Loucy (cell line): Measurements from ENCODE around the gene MAP2K1.

Source experiments
- EZH2phosphoT487 ChIP-seq: fragments of 200-600 bp; IDR thresholded peaks from 2 replicates; pipeline ENCODE4 v1.6.1; 2018; ENCODE audit warnings: antibody characterized with exemption, mild to moderate bottlenecking, moderate library complexity, borderline replicate concordance
- TF ChIP-seq, protein P1 (sequence below): fragments of 200-600 bp; sonication (generic); conservative IDR thresholded peaks from 2 replicates; pipeline ENCODE4 v1.5.1; 2014; ENCODE audit warnings: mild to moderate bottlenecking, antibody characterized with exemption, low read length

DNA sequence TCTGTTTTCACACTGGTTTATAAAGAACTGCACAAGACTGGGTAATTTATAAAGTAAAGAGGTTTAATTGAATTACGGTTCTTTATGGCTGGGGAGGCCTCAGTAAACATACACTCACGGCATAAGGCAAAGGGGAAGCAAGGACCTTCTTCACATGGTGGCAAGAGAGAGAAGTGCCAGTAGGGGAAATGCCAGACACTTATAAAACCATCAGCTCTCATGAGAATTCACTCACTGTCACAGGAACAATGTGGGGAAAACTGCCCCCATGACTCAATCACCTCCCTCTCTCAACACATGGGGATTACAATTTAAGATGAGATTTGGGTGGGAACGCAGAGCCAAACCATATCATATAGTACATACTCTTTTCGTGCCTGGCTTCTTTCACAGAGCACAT, 42.4 kb downstream of the MAP2K1 start:
- TF ChIP-seq, protein P1, sequence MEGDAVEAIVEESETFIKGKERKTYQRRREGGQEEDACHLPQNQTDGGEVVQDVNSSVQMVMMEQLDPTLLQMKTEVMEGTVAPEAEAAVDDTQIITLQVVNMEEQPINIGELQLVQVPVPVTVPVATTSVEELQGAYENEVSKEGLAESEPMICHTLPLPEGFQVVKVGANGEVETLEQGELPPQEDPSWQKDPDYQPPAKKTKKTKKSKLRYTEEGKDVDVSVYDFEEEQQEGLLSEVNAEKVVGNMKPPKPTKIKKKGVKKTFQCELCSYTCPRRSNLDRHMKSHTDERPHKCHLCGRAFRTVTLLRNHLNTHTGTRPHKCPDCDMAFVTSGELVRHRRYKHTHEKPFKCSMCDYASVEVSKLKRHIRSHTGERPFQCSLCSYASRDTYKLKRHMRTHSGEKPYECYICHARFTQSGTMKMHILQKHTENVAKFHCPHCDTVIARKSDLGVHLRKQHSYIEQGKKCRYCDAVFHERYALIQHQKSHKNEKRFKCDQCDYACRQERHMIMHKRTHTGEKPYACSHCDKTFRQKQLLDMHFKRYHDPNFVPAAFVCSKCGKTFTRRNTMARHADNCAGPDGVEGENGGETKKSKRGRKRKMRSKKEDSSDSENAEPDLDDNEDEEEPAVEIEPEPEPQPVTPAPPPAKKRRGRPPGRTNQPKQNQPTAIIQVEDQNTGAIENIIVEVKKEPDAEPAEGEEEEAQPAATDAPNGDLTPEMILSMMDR, result no peak
- no peak for TF ChIP-seq EZH2phosphoT487
